Left ventricle myocardium inferior (tissue), 1 donor: ENCODE data around the gene RASAL1. TPM values are rescaled to one million over a fixed set of nuclear protein-coding genes. Genes with fewer than 3 reads are reported as not detected.

Experiments
- DNase-seq: peaks from one replicate; pipeline ENCODE4 v3.0.0-alpha.2; 2020
- H3K27ac ChIP-seq: fragments of 200-600 bp; replicated peaks from 2 replicates; pipeline ENCODE4 v1.8.0; 2021
- H3K27me3 ChIP-seq: fragments of 200-600 bp; 2 replicates; pipeline ENCODE4 v1.8.0; 2021; ENCODE audit warnings: low read depth
- H3K36me3 ChIP-seq: fragments of 200-600 bp; 2 replicates; pipeline ENCODE4 v1.8.0; 2021
- H3K4me1 ChIP-seq: fragments of 200-600 bp; 2 replicates; pipeline ENCODE4 v1.8.0; 2021
- H3K4me3 ChIP-seq: fragments of 200-600 bp; 2 replicates; pipeline ENCODE4 v1.8.0; 2021; ENCODE audit warnings: mild to moderate bottlenecking, moderate library complexity
- H3K9me3 ChIP-seq: fragments of 200-600 bp; replicated peaks from 2 replicates; pipeline ENCODE4 v1.8.0; 2021
- intact Hi-C: fragments of 100-400 bp; cut with micrococcal nuclease; formaldehyde crosslinking; loops from one replicate; pipeline ENCODE4 v1.11.0; 2022
- total RNA-seq: library from RNA; stranded (reverse); fragmentation: NEBNext Ultra II Directional; extraction: Animal tissue kit (Norgen Biotek cat#: 25700); gene quantifications from one replicate; pipeline ENCODE4 v1.2.1, GENCODE V29; 2021
- TF ChIP-seq, protein P1 (sequence below): fragments of 200-600 bp; IDR thresholded peaks from 2 replicates; pipeline ENCODE4 v1.8.0; 2021; ENCODE audit warnings: antibody characterized with exemption, mild to moderate bottlenecking, borderline replicate concordance
- donor health status: DM: no; HTN: yes; CAD: no; lungs with severe emphysema.

The RASAL1 gene
- total RNA-seq, 1 donor from 2014 or later: not detected

GRCh38 chr12:113172185-113172584 lies 36.6 kb upstream of the RASAL1 start:
- no peak overlapping the region for H3K4me3 ChIP-seq
- no peak for DNase-seq
- no peak overlapping the region for H3K27ac ChIP-seq
- TF ChIP-seq, protein P1, sequence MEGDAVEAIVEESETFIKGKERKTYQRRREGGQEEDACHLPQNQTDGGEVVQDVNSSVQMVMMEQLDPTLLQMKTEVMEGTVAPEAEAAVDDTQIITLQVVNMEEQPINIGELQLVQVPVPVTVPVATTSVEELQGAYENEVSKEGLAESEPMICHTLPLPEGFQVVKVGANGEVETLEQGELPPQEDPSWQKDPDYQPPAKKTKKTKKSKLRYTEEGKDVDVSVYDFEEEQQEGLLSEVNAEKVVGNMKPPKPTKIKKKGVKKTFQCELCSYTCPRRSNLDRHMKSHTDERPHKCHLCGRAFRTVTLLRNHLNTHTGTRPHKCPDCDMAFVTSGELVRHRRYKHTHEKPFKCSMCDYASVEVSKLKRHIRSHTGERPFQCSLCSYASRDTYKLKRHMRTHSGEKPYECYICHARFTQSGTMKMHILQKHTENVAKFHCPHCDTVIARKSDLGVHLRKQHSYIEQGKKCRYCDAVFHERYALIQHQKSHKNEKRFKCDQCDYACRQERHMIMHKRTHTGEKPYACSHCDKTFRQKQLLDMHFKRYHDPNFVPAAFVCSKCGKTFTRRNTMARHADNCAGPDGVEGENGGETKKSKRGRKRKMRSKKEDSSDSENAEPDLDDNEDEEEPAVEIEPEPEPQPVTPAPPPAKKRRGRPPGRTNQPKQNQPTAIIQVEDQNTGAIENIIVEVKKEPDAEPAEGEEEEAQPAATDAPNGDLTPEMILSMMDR: no peak
- no peaks in the 10 kb centered on the region for H3K4me1 ChIP-seq
- intact Hi-C loops: loop anchor here (10.0 kb wide), 1 partner anchor 127 kb away; no protein-coding TSS in a partner anchor
- no peaks in the 10 kb centered on the region for H3K27me3 ChIP-seq
- peaks cover 3% of the 10 kb centered on the region for H3K9me3 ChIP-seq
- peaks cover 100% of the 10 kb centered on the region for H3K36me3 ChIP-seq

DNA sequence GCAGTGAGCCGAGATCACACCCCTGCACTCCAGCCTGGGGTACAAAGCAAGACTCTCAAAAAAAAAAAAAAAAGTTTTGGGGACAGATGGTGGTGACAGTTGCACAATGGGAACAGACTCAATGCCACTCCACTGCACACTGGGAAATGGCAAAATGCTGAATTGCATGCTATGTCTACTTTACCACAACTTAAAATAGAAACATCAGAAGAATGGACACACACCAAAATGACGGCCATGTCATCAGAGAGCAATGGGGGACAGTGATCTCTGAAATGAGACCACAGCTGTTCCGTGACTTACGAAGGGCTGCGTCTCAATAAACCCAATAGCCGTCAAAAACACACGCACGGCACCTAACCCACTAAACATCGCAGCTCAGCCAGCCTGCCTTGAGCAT lies 36.0 kb upstream of the RASAL1 start:
- intact Hi-C loops: loop anchor here (10.0 kb wide), 1 partner anchor 127 kb away; no protein-coding TSS in a partner anchor
- no peaks in the 10 kb centered on the region for H3K4me1 ChIP-seq
- TF ChIP-seq, protein P1: no peak
- DNase-seq: no peak
- no peaks in the 10 kb centered on the region for H3K9me3 ChIP-seq
- H3K27ac ChIP-seq: no peak overlapping the region
- peaks cover 100% of the 10 kb centered on the region for H3K36me3 ChIP-seq
- H3K4me3 ChIP-seq: no peak overlapping the region
- no peaks in the 10 kb centered on the region for H3K27me3 ChIP-seq

- H3K4me3 ChIP-seq: no peak overlapping the region
- H3K9me3 ChIP-seq: no peaks in the 10 kb centered on the region
- no peaks in the 10 kb centered on the region for H3K27me3 ChIP-seq
- no peaks in the 10 kb centered on the region for H3K4me1 ChIP-seq
- H3K27ac ChIP-seq: no peak overlapping the region
- intact Hi-C loops: loop anchor here (10.0 kb wide), 1 partner anchor 126 kb away; no protein-coding TSS in a partner anchor
- peaks cover 100% of the 10 kb centered on the region for H3K36me3 ChIP-seq
- DNase-seq: no peak
- TF ChIP-seq, protein P1: no peak
Observed at GRCh38 chr12:113170926-113171325, 35.4 kb upstream of the RASAL1 start.

DNA sequence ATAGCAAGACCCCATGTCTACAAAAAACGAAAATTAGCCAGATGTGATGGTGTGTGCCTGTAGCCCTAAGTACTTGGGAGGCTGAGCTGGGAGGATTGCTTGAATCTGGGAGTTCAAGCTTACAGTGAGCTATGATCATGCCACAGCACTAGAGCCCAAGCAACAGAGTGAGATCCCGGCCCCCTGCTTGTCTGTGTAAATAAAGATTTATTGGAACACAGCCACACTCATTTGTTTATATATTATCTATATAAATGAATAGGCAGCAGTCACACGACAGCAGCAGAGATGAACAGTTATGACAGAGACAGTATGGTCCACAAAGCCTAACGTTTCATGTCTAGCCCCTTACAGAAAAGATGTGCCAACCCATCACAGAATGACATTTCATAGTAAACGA lies 34.9 kb upstream of the RASAL1 start:
- Histone ChIP-seq H3K27ac (no peak overlapping the region), H3K4me1 (no peaks in the 10 kb centered on the region), H3K9me3 (no peaks in the 10 kb centered on the region), H3K36me3 (peaks cover 100% of the 10 kb centered on the region), H3K27me3 (no peaks in the 10 kb centered on the region), H3K4me3 (no peak overlapping the region)
- DNase-seq: no peak
- intact Hi-C loops: loop anchor here (10.0 kb wide), 1 partner anchor 126 kb away; no protein-coding TSS in a partner anchor
- TF ChIP-seq, protein P1: no peak

DNA sequence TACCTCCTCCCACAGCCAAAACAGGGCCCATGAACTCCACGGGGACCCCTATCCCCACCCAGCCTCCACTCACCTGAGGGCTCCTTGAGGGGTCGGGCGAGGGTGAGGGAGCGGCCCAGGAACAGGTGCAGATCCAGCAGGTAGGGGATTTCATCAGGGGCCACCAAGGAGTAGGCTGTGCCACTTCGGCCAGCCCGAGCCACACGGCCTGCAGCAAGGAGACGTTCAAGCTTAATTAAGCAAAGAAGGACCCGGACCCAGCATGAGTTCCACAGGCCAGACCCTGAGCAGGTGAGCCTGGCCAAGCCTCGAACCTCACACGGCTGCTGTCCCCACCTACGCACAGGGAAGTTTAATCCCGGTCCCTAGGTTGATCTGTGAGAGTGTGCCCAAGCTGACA lies 34.1 kb upstream of the RASAL1 start:
- Histone ChIP-seq H3K27ac (no peak overlapping the region), H3K4me3 (no peak overlapping the region), H3K27me3 (no peaks in the 10 kb centered on the region), H3K36me3 (peaks cover 100% of the 10 kb centered on the region), H3K9me3 (no peaks in the 10 kb centered on the region), H3K4me1 (no peaks in the 10 kb centered on the region)
- no peak for DNase-seq
- TF ChIP-seq, protein P1: no peak
- intact Hi-C loops: loop anchor here (10.0 kb wide), 1 partner anchor 125 kb away; no protein-coding TSS in a partner anchor
